ENCODE results near the gene RNF167. TPM values are rescaled to one million over a fixed set of nuclear protein-coding genes. Genes with fewer than 3 reads are reported as not detected.

RNF167 gene
- 10 to 100 TPM; 62.7 to 77.3 TPM for total RNA-seq
- long read RNA-seq, donor 1, partial matches to known transcripts, result 0 of 7 reads
- long read RNA-seq, donor 1, other reads (novel, unspliced or antisense), result 3 of 7 reads
- long read RNA-seq, donor 2, transcript RNF167-201 (10 exons, 1,915 nt), result minor isoform, 5 of 28 reads
- long read RNA-seq, donor 2, transcript RNF167-211 (9 exons, 1,757 nt), result major isoform, 12 of 28 reads
- long read RNA-seq, donor 2, partial matches to known transcripts, result 3 of 28 reads
- long read RNA-seq, donor 2, other reads (novel, unspliced or antisense), result 8 of 28 reads

GRCh38 chr17:4939796-4940554, at the start of gene RNF167, which contains the start of gene SLC25A11:
RNF167 (plus strand) TSS chr17:4940268; CDS start chr17:4940910, 642 bp downstream.
SLC25A11 (minus strand) TSS chr17:4940046; CDS start chr17:4939910, 136 bp downstream.
- intact Hi-C loops (cut with DNase I), result no loop called here
- DNase-seq (ENCODE audit: low spot score), result peak; percentile 99

DNA sequence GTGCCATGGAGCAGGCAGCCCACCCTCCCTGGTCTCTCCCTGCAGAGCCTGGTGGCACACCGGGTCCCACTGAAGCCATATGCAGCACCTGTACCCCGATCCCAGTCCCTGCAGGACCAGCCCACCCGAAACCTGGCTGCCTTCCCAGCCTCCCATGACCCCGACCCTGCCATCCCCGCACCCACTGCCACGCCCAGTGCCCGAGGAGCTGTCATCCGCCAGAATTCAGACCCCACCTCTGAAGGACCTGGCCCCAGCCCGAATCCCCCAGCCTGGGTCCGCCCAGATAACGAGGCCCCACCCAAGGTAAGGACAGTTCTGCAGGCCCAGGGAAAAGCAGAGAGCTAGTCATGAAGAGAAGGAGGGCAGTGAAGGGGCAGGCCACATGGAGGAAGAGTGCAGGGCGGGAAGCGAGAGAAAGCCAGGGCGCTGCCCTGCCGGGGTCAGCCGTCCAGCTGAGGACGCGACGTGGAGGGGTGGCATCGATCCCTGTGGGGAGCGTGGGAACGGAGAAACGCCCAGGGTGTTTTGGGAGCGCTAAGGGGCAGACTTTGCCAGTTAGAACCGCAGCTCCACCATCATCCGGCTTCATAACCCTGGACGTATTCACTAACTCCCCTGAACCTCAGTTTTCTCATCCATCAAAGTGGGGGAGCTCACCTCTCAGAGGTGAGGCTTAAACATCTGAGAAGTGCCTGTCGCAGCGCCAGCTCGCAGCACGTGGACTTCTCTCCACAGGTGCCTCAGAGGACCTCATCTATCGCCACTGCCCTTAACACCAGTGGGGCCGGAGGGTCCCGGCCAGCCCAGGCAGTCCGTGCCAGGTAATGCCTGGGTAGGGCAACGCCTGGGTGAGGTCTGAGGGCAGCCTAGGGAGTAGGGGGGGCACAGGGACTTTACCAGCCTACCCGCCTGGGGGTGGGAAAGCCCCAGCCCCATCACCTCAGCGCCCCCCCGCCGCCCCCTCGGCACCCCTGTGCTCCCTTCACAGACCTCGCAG, 48.4 kb upstream of the RNF167 start:
- DNase-seq (ENCODE audit: low spot score), result no peak
- intact Hi-C loops (cut with DNase I), result no loop called here

DNA sequence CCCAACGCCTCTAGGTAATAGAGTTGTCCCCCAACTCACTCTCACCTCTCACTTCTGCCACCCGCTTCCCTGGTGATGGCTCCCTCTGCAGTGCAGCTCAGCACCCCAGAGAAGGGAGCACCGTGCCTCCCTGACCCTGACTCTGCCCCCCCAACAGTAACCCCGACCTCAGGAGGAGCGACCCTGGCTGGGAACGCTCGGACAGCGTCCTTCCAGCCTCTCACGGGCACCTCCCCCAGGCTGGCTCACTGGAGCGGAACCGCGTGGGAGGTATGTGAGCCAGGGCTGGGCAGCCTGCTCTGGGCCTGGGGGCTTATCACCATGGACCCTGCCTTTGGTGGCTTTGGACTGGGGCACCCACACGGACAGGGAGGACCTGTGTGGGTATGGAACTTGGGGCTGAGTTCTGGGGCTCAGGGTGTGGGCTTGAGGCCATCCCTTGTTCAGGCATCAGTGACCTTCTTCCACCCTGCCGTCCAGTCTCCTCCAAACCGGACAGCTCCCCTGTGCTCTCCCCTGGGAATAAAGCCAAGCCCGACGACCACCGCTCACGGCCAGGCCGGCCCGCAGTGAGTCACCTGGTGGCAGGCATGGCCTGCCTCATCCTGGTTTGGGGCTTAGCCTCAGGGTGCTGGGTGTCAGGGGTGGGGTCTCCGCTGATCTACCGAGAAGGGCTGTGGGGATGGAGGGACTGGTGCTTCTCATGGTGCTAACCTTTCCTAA, 47.4 kb upstream of the RNF167 start:
- intact Hi-C loops (cut with DNase I), result loop anchor here in 1 of 2 donors (1.0 kb wide), 1 partner anchor 161 kb away; the partner anchor contains the start of gene MED11
- DNase-seq (ENCODE audit: low spot score), result no peak

- DNase-seq (ENCODE audit: low spot score), result no peak
- intact Hi-C loops (cut with DNase I), result loop anchor here in 1 of 2 donors (1.0 kb wide), 1 partner anchor 162 kb away; the partner anchor contains the start of gene MED11
These were observed 46.8 kb upstream of the RNF167 start for GRCh38 chr17:4893272-4893671.

- no peak for DNase-seq (ENCODE audit: low spot score)
- intact Hi-C loops (cut with DNase I), result loop anchor here in 1 of 2 donors (1.0 kb wide), 1 partner anchor 163 kb away; the partner anchor contains the start of gene MED11
These were observed 46.1 kb upstream of the RNF167 start for GRCh38 chr17:4893721-4894560.

- intact Hi-C loops (cut with DNase I), result loop anchor here in 1 of 2 donors (5.0 kb wide), 1 partner anchor 2002 kb away; no protein-coding TSS in a partner anchor
- no peak for DNase-seq (ENCODE audit: low spot score)
These were observed 44.9 kb upstream of the RNF167 start for GRCh38 chr17:4895121-4895520.

- no peak for DNase-seq (ENCODE audit: low spot score)
- intact Hi-C loops (cut with DNase I), result loop anchor here in 1 of 2 donors (5.0 kb wide), 1 partner anchor 2002 kb away; no protein-coding TSS in a partner anchor
These were observed 44.3 kb upstream of the RNF167 start for GRCh38 chr17:4895657-4896331.

DNA sequence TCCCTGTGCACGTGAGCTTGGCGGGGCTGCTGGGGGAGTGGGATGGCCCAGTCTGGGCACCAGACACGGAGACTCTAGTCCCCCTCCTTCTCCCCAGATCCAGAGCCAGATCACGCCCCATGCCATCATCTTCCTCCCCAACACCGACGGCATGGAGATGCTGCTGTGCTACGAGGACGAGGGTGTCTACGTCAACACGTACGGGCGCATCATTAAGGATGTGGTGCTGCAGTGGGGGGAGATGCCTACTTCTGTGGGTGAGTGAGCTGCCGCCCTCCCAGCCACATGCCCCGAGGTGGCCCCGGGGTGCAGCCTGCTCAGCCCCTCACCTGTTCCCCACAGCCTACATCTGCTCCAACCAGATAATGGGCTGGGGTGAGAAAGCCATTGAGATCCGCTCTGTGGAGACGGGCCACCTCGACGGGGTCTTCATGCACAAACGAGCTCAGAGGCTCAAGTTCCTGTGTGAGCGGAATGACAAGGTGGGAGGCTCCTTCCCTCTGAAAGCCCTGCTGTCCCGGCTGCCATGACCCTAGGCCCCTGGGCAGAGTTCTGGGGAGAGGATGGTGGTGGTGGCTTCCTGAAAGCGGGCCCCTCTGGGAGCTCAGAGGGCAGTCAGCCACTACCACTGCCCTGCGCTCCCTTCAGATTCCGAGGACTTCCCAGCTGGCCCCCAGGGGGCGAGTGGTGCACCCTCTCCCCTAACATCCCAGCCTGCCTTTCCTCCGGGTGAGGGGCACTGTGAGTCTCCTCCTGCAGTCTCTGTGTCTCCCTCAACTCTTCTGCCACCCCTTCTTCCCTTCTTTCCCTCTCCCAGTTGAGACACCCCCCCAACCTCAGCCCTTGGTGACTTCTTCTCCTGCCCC, 43.5 kb upstream of the RNF167 start:
- no peak for DNase-seq (ENCODE audit: low spot score)
- intact Hi-C loops (cut with DNase I), result loop anchor here in 1 of 2 donors (5.0 kb wide), 1 partner anchor 2001 kb away; no protein-coding TSS in a partner anchor

DNA sequence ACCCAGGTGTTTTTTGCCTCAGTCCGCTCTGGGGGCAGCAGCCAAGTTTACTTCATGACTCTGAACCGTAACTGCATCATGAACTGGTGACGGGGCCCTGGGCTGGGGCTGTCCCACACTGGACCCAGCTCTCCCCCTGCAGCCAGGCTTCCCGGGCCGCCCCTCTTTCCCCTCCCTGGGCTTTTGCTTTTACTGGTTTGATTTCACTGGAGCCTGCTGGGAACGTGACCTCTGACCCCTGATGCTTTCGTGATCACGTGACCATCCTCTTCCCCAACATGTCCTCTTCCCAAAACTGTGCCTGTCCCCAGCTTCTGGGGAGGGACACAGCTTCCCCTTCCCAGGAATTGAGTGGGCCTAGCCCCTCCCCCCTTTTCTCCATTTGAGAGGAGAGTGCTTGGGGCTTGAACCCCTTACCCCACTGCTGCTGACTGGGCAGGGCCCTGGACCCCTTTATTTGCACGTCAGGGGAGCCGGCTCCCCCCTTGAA, 42.8 kb upstream of the RNF167 start:
- no peak for DNase-seq (ENCODE audit: low spot score)
- intact Hi-C loops (cut with DNase I), result loop anchor here in 1 of 2 donors (5.0 kb wide), 1 partner anchor 2000 kb away; no protein-coding TSS in a partner anchor

GRCh38 chr17:4897785-4898184, 42.3 kb upstream of the RNF167 start:
- intact Hi-C loops (cut with DNase I), result loop anchor here in 1 of 2 donors (5.0 kb wide), 1 partner anchor 2000 kb away; no protein-coding TSS in a partner anchor
- no peak for DNase-seq (ENCODE audit: low spot score)

DNA sequence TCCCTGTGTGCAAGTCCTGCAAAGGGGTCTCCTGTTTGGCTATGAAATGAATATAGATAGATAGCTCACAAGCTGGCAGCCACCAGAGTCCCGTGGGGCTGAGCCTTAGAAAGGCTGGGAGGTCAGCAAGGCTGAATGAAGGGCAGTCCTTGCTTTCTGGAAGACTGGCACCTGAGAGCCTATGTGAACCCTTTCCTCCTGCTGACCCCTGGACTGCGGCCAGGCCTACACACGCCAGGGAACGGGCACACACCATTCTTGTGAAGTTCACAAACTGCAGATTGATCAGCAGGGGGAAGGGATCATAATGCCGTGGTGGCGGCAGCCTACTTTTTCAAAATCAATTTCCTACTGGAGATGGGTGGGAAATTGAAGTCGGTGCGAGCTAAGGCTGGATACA, 41.7 kb upstream of the RNF167 start:
- intact Hi-C loops (cut with DNase I), result loop anchor here in 1 of 2 donors (5.0 kb wide), 1 partner anchor 1999 kb away; no protein-coding TSS in a partner anchor
- no peak for DNase-seq (ENCODE audit: low spot score)

- intact Hi-C loops (cut with DNase I), result loop anchor here in 1 of 2 donors (5.0 kb wide), 1 partner anchor 1998 kb away; no protein-coding TSS in a partner anchor
- DNase-seq (ENCODE audit: low spot score), result no peak
These were observed 41.1 kb upstream of the RNF167 start for GRCh38 chr17:4898927-4899326.

DNA sequence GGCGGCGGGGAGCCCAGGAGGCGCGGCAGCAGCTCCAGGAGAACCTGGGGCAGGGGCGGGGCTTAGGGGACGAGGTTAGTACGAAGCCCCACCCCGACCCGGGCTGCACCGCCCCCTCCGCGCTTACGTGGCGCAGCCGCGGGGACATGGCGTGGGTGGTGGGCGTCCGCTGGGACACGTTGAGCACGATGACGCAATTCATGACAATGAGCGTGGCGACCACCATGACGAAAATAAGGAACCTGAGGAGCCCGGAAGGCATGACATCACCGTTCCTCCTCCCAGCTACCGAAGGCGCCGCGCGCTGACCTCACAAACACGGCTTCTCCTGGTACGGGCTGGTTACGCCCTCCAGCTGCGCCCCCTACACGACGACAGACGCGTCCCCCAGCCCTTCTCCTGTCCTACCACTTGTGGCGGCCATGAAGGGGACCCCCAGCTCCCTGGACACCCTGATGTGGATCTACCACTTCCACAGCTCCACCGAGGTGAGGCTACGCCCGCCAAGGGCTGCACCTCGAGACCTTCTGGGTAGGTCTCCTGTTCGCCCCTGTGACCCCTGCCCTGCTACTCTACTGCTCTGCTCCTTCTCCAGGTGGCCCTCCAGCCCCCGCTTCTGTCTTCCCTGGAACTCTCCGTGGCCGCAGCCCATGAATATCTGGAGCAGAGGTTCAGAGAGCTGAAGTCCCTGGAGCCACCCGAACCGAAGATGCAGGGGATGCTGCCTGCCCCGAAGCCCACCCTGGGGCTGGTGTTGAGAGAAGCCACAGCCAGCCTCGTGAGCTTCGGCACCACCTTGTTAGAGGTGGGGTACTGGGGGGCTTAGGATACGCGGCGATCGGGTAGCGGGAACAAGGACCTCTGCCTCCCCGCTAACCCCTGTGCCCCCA, 40.5 kb upstream of the RNF167 start, which contains the start of gene C17orf107:
TSS of gene C17orf107 (plus strand) at position 196 of the 890 bp plus-strand sequence. CDS start at position 423, 227 bp downstream.
- intact Hi-C loops (cut with DNase I), result loop anchor here (5.0 to 10.0 kb wide), 2 partner anchors 165 to 1998 kb away; no protein-coding TSS in a partner anchor

More for the DNA sequence above, 40.5 kb upstream of the RNF167 start, which contains the start of gene C17orf107:
- peak; percentile 95 for DNase-seq (ENCODE audit: low spot score)
